T follicular helper cell (primary cell): ENCODE data around the gene MEGF11.

Source experiments
- DNase-seq: peaks from one replicate; pipeline ENCODE4 v3.0.0-alpha.2; 2020; ENCODE audit warnings: low read depth

MEGF11 gene

GRCh38 chr15:66170042-66170441 is 83.5 kb downstream of the MEGF11 start:
- DNase-seq: no peak

DNA sequence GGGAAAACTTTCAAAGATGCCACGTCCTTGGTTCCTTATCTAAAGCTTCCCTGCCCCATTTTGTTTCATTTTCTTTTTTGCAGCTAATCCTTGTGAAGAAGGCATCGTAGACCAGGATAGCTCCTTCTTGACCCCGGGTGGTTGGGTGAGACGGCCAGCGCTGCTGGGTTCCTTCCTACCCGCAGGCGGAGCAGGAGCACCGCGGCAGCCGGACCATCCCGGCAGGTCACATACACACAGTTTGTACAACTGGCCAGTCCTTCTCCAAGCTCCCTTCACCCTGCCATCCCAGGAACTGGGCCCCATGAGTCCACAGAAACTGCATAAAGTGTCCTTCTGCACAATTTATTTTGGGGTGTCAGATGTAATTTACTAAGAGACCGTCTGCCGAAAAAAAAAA is 83.9 kb downstream of the MEGF11 start:
- DNase-seq: no peak

DNA sequence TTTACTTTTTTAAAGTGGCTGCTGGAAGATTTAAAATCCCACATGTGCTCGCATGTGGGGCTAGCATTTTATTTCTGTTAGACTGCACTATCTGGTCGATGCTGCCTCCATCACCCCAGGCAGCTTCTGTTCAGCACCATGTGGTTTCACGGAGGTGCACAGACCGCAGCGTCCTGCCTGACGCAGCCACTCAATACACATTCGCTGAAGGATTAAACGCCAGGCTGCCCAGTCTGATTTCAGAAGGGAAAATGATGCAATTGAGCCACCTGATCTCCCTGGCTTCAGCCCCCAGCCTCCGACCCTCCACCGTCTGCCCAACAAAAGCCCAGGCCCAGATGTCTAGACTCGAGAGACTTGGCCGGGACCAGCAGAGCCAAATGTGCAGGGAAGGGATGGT is 84.5 kb downstream of the MEGF11 start:
- DNase-seq: no peak

GRCh38 chr15:66167854-66168253 is 85.7 kb downstream of the MEGF11 start:
- no peak for DNase-seq

GRCh38 chr15:66165856-66166255 is 87.7 kb downstream of the MEGF11 start:
- no peak for DNase-seq

- DNase-seq: no peak
These were observed 88.8 kb downstream of the MEGF11 start for GRCh38 chr15:66164788-66165187.

DNA sequence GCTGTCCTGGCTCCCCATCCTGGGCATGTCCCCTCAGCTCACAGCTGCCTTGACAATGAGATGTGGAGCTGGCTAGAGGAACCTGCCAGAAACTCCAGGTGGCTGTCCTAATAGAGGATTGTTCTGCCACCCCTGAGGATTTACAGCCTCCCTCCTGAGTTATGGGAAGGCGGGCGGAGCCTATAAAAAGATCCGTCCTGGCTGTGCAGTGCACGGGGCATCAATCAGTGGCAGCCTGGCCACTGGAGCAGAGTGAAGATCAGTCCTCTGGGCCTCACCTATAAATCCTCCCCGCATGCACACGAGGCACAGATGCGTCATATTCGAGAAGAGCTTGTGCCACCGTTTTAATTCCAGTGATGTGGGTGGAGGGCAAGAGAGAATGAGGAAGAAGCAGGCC is 90.0 kb downstream of the MEGF11 start:
- DNase-seq: no peak

GRCh38 chr15:66162286-66162685 is 91.3 kb downstream of the MEGF11 start:
- no peak for DNase-seq

GRCh38 chr15:66161575-66162118 is 91.9 kb downstream of the MEGF11 start:
- no peak for DNase-seq

DNA sequence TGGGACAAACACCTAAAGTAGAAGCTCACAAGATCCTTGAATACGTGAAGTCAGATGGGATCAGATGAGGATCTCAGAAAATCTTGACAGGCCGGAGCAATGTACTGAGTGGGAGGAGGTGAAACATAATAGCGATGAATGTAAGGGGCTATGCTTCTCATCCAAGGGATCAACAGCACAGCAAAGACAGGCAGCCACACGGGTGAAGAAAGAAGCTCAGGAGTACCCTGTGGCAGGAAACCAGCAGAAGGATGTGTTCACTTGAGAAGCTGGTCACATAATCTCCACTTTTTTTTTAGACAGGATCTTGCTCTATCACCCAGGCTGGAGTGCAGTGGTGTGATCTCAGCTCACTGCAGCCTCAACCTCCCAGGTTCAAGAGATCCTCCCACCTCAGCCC is 92.4 kb downstream of the MEGF11 start:
- DNase-seq: no peak

DNA sequence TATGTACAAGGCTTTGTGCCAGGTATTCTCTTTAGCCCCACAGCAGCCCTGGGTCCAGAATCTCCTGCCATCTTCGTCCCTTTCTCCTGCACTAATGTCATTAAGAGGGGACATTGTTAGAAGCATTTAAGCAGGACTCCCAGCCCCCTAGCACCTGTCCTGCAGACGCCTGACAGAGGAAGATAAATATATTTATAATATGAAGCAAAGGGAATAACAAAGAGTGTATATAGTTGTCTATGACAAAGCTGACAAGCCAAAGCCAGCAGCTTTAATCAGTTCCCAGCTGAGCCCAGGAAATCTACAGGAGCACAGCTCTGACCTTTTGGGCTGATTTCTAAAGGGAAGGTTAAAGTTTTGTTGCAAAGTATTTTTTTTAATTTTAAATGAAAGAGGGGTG is 96.0 kb downstream of the MEGF11 start:
- DNase-seq: no peak

GRCh38 chr15:66156310-66156975 is 97.1 kb downstream of the MEGF11 start:
- no peak for DNase-seq

GRCh38 chr15:66155065-66155464 is 98.5 kb downstream of the MEGF11 start:
- DNase-seq: no peak

DNA sequence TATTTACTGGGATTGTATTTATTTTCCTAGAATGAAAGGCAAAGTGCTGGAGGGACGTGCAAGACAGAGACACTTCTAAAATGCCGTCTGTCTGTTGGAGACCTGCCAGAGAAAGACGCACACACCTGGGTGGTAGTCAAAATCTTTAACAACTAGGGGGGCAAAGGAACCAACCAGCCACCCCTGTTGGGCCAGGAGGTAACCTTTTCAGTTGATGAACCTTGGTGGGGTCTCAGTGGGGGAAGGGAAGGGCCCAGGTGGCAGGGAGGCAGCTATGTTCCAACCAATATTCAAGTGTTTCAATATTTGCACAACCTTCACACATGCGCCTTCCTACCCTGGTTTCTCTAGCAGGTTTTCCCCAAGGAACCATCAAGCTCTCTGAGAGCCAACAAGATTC is 99.0 kb downstream of the MEGF11 start:
- DNase-seq: no peak

GRCh38 chr15:66153549-66154415 is 99.8 kb downstream of the MEGF11 start:
- DNase-seq: no peak

GRCh38 chr15:66152650-66153049 is 100.9 kb downstream of the MEGF11 start:
- no peak for DNase-seq

GRCh38 chr15:66151809-66152208 is 101.7 kb downstream of the MEGF11 start:
- no peak for DNase-seq

DNA sequence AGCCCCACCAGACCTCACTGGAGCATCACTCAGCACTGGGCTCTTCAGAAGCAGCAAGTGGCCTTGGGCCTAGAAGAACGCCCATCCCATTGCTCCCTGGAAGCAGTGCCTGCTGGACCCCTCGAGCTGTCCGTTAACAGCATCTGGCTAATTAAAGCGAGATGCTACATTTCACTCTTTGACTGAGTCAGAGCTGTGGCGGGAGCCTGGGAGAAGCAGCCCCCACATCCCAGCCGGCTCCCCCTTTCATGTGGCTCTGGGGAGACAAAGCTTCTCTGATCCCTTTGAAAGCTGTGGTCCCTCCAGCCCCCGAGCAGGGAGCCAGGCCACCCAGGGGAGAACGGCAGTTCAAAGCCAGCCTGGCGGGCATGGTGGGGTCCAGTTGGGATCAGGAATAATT is 103.7 kb downstream of the MEGF11 start:
- no peak for DNase-seq

GRCh38 chr15:66148187-66148586 is 105.4 kb downstream of the MEGF11 start:
- DNase-seq: no peak

- DNase-seq: no peak
These were observed 106.1 kb downstream of the MEGF11 start for GRCh38 chr15:66147440-66147839.

GRCh38 chr15:66145726-66146182 is 107.8 kb downstream of the MEGF11 start:
- no peak for DNase-seq

- no peak for DNase-seq
These were observed 108.4 kb downstream of the MEGF11 start for GRCh38 chr15:66144978-66145725.
